A673 (cell line): ENCODE data around the gene ZNF586. TPM values are rescaled to one million over a fixed set of nuclear protein-coding genes. Genes with fewer than 3 reads are reported as not detected.

Source experiments
- BruUV-seq: library from RNA; stranded (reverse); fragments of 400-500 nt; replicated peaks from 2 replicates; lab custom pipeline; 2021; lab: Mats Ljungman, UMichigan
- CTCF ChIA-PET: fragments of 300-600 bp; sonication (Branson Sonifier 250); formaldehyde crosslinking; loops from one replicate; lab custom pipeline; 2022; ENCODE audit warnings: antibody characterized with exemption; lab: Charles Lee
- POLR2A ChIA-PET: fragments of 300-600 bp; sonication (Branson Sonifier 250); formaldehyde crosslinking; loops from one replicate; lab custom pipeline; 2022; ENCODE audit warnings: antibody characterized with exemption; ENCODE audit not compliant: low non-redundant PET; lab: Charles Lee
- DNase-seq: peaks from one replicate; pipeline ENCODE4 v3.0.0-alpha.2; 2015; ENCODE audit warnings: low spot score
- H3K27ac ChIP-seq: fragments of 200-600 bp; sonication (generic); 2 replicates; pipeline ENCODE4 v1.5.1; 2016; ENCODE audit warnings: mixed run types, low read depth, mild to moderate bottlenecking, mixed read lengths, antibody characterized with exemption, low read length; ENCODE audit not compliant: poor library complexity, severe bottlenecking
- H3K27me3 ChIP-seq: fragments of 200-600 bp; sonication (generic); replicated peaks from 2 replicates; pipeline ENCODE4 v1.6.1; 2017; ENCODE audit warnings: mixed run types, low read depth, mild to moderate bottlenecking, mixed read lengths, antibody characterized with exemption, low read length; ENCODE audit not compliant: insufficient read depth, poor library complexity
- H3K36me3 ChIP-seq: fragments of 200-600 bp; sonication (generic); 2 replicates; pipeline ENCODE4 v1.6.1; 2016; ENCODE audit warnings: mixed run types, mild to moderate bottlenecking, mixed read lengths, antibody characterized with exemption, low read length; ENCODE audit not compliant: insufficient read depth, poor library complexity, severe bottlenecking
- H3K4me1 ChIP-seq: fragments of 200-600 bp; sonication (generic); 2 replicates; pipeline ENCODE4 v1.6.1; 2017; ENCODE audit warnings: mixed run types, mild to moderate bottlenecking, mixed read lengths, antibody characterized with exemption, low read length; ENCODE audit not compliant: insufficient read depth, poor library complexity, severe bottlenecking
- H3K4me3 ChIP-seq: fragments of 200-600 bp; sonication (generic); 2 replicates; pipeline ENCODE4 v1.5.1; 2016; ENCODE audit warnings: low read depth, mixed run types, mild to moderate bottlenecking, mixed read lengths, low read length; ENCODE audit not compliant: poor library complexity, severe bottlenecking
- H3K9me3 ChIP-seq: fragments of 200-600 bp; sonication (generic); 2 replicates; pipeline ENCODE4 v1.6.1; 2016; ENCODE audit warnings: mixed run types, low read depth, mild to moderate bottlenecking, mixed read lengths, antibody characterized with exemption, low read length; ENCODE audit not compliant: poor library complexity, severe bottlenecking
- EZH2 ChIP-seq: fragments of 200-600 bp; sonication (generic); IDR thresholded peaks from 2 replicates; pipeline ENCODE4 v1.6.1; 2017; ENCODE audit warnings: borderline replicate concordance, low read depth, mild to moderate bottlenecking, mixed read lengths, antibody characterized with exemption, low read length; ENCODE audit not compliant: poor library complexity, severe bottlenecking
- intact Hi-C: fragments of 100-400 bp; cut with micrococcal nuclease; formaldehyde crosslinking; loops from one replicate; pipeline ENCODE4 v1.10.0; 2022; ENCODE audit not compliant: unreplicated experiment
- total RNA-seq: library from RNA; stranded (reverse); gene quantifications from 2 replicates; pipeline ENCODE4 v1.2.3, GENCODE V29; 2021
- TF ChIP-seq, protein P1 (sequence below): fragments of 300-800, 200-600 bp; sonication (generic); conservative IDR thresholded peaks from 2 replicates; pipeline ENCODE4 v1.5.1; 2017; ENCODE audit warnings: low read depth, mild to moderate bottlenecking, antibody characterized with exemption, low read length, moderate library complexity, mixed read lengths

ZNF586 gene
- total RNA-seq, 1 experiment from 2014 or later, result 19.5 TPM

GRCh38 chr19:57786286-57786685 lies 16.8 kb downstream of the ZNF586 start:
- TF ChIP-seq, protein P1, sequence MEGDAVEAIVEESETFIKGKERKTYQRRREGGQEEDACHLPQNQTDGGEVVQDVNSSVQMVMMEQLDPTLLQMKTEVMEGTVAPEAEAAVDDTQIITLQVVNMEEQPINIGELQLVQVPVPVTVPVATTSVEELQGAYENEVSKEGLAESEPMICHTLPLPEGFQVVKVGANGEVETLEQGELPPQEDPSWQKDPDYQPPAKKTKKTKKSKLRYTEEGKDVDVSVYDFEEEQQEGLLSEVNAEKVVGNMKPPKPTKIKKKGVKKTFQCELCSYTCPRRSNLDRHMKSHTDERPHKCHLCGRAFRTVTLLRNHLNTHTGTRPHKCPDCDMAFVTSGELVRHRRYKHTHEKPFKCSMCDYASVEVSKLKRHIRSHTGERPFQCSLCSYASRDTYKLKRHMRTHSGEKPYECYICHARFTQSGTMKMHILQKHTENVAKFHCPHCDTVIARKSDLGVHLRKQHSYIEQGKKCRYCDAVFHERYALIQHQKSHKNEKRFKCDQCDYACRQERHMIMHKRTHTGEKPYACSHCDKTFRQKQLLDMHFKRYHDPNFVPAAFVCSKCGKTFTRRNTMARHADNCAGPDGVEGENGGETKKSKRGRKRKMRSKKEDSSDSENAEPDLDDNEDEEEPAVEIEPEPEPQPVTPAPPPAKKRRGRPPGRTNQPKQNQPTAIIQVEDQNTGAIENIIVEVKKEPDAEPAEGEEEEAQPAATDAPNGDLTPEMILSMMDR, result no peak
- no peak for TF ChIP-seq EZH2
- Histone ChIP-seq H3K27me3 (no peaks in the 10 kb centered on the region), H3K4me1 (no peaks in the 10 kb centered on the region), H3K4me3 (no peak overlapping the region), H3K36me3 (peaks cover 19% of the 10 kb centered on the region), H3K9me3 (peaks cover 9% of the 10 kb centered on the region), H3K27ac (no peak overlapping the region)
- intact Hi-C loops, result no loop called here
- BruUV-seq, result no TSS peak
- ChIA-PET POLR2A (no interaction called here), CTCF (no interaction called here)
- no peak for DNase-seq

DNA sequence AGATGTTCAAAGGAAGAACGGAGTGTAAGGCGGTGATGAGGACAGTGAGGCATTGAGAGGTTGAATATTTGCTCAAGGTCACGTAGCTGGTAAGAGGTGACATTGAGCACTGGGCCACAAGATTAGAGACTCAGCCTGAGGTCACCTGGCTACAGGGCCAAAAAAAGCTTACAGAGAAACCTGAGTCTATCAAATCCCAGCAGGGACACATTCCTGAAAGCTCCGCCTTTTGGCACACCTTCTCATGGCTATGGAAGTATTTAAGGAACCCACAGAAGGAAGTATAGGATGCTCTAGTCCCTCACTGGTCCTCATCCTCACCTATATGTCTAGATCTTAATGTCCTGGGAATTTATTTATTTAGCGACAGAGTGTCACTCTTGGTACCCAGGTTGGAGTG lies 17.4 kb downstream of the ZNF586 start:
- Histone ChIP-seq H3K36me3 (peaks cover 14% of the 10 kb centered on the region), H3K4me3 (no peak overlapping the region), H3K4me1 (no peaks in the 10 kb centered on the region), H3K27me3 (no peaks in the 10 kb centered on the region), H3K9me3 (peaks cover 3% of the 10 kb centered on the region), H3K27ac (no peak overlapping the region)
- POLR2A ChIA-PET, result no interaction called here
- TF ChIP-seq, protein P1, result no peak
- TF ChIP-seq EZH2, result no peak
- no TSS peak for BruUV-seq
- intact Hi-C loops, result no loop called here
- no peak for DNase-seq
- CTCF ChIA-PET, result no interaction called here

DNA sequence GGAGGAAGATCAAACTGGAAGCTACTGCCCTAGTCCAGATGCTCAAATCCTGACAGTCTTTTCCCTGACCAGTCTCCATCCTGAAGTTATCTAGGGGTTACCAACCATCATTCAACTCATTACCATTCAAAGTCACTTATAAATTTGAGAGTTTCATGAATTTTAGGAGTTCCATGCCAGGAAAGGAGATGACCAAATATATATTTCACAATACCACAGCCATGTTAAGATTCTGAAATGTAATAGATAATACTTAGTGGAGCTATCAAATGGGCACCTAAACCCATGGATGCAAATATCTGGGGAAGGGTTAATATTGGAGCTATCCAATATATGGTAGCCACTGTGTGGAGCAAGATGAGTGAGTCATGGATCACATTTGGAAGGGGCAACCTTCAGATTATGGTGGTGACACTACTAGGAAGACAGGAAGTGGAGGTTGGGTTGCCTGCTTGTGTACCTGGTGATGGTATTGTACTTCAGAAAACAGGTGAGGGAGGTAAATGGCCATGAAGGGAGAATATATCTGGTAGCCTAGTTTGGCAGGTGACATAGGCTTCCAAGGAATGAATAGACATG lies 18.7 kb downstream of the ZNF586 start:
- no TSS peak for BruUV-seq
- POLR2A ChIA-PET, result no interaction called here
- H3K9me3 ChIP-seq, result no peaks in the 10 kb centered on the region
- peaks cover 13% of the 10 kb centered on the region for H3K36me3 ChIP-seq
- H3K27ac ChIP-seq, result no peak overlapping the region
- DNase-seq, result no peak
- no peaks in the 10 kb centered on the region for H3K27me3 ChIP-seq
- H3K4me3 ChIP-seq, result no peak overlapping the region
- CTCF ChIA-PET, result no interaction called here
- TF ChIP-seq, protein P1, result no peak
- TF ChIP-seq EZH2, result no peak
- H3K4me1 ChIP-seq, result no peaks in the 10 kb centered on the region
- intact Hi-C loops, result no loop called here
